ENCODE data around the gene ALDH3B2. TPM values are rescaled to one million over a fixed set of nuclear protein-coding genes. Genes with fewer than 3 reads are reported as not detected.

ALDH3B2 gene, protein sequence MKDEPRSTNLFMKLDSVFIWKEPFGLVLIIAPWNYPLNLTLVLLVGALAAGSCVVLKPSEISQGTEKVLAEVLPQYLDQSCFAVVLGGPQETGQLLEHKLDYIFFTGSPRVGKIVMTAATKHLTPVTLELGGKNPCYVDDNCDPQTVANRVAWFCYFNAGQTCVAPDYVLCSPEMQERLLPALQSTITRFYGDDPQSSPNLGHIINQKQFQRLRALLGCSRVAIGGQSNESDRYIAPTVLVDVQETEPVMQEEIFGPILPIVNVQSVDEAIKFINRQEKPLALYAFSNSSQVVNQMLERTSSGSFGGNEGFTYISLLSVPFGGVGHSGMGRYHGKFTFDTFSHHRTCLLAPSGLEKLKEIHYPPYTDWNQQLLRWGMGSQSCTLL
- total RNA-seq (2022; extraction: Qiagen RNA extraction; ENCODE audit: low read depth): not detected in 5 replicates

DNA sequence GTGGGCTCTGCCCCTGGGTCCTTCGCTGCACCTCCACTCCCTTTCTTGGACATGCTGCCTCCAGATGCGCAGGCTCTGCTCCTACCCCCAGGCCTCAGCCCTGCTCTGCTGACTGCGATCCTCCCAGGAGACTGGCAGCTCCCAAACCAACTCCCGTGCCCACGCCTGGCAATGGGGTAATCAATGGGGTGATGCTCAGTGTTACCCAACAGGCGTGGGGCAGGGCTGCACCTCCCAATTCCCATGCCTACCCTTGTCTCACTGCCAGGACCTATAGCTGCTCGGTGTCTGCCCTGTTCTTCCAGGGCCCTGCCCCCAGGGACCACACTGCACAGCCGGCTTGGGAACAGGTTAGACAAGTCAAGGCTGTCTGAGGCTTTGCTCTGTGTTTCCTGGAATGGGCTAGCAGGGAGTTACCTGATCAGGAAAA lies at the start of gene ALDH3B2:
Gene ALDH3B2, minus strand, starts transcription at position 182 of the 430 bp plus-strand sequence. CDS start 7,688 bp downstream, outside the sequence.

DNA sequence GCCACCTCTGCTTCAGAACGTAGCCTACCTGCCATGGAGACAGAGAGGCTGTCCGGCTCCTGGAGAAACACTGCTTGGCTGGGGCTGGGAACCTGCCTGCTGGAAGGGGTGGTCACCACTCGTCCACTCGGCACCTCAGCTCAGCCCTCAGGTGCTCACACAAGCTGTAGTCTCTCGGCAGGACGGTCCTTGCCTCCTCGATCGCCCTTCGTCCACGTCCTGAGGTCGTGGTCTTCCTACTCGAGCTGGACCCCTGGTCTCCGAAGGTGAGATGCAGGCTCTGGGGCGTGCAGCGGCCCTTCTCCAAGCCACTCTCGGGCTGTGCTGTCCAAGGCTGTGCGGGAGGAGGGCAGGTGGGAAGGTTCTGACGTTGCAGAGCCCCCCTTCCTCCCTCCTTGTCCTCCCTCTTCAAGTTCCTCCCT lies 35.0 kb downstream of the ALDH3B2 start, which contains the start of gene TBX10:
Gene TBX10, minus strand, starts transcription at position 326 of the 422 bp plus-strand sequence. Its CDS starts 291 bp downstream, at position 35.

DNA sequence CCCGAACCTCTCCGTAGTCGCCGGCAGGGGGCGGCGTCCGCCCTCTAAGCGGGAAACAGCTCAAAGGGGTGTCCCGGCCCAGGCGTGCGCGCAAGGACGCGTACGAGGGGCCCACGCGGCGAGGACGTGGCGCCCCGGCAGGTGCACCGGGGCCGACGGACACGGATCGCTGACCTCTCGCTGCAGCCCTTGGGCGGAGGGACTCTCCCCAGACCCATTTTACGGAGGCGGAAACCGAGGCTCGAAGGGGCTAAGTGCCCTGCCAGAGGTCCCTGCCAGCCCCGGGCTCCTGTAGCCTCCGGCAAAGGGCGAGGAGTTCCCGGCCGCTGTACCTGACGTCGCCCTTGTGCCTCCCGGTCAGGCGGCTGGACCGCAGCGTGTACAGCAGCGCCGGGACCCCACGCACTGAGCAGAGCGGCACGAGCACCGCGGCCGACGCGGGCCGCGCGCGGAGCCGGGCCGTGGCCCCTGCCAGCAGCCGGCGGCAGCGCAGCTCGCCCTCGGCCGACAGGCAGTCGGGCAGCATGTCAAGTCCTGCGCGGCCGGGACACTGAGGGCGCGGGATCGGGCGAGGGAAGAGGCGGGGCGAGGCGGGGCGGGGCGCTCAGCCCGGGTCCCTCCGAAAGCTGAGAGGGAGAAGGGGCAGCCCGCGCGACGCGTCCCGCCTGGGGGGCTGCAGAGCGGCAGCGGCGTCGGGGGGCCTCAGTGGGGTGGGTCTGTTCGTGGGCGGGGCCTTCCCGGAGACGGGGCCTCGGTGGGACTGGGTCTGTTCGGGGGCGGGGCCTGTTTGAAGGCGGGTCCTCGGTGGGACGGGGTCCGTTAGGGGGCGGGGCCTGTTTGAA lies 44.8 kb downstream of the ALDH3B2 start, which contains the start of gene NUDT8:
Gene NUDT8, minus strand, starts transcription at position 552 of the 842 bp plus-strand sequence. Its CDS starts 26 bp downstream, at position 526.

Other genes with a start within 250 kb of the ALDH3B2 start
- gene RPS6KB2, start 246.1 kb downstream of the ALDH3B2 start, total RNA-seq (2022; extraction: Qiagen RNA extraction; ENCODE audit: low read depth): 38.4 to 52.4 TPM (median 50.5 TPM) in 5 replicates
- gene PTPRCAP, start 236.9 kb downstream of the ALDH3B2 start, total RNA-seq (2022; extraction: Qiagen RNA extraction; ENCODE audit: low read depth): 0.20 to 0.50 TPM (median 0.36 TPM) in 4 of 5 replicates, not detected in the other
- 47.7 to 60.2 TPM (median 56.9 TPM) in 5 replicates for gene CORO1B, start 231.1 kb downstream of the ALDH3B2 start, total RNA-seq (2022; extraction: Qiagen RNA extraction; ENCODE audit: low read depth)
- gene GPR152, start 221.9 kb downstream of the ALDH3B2 start, total RNA-seq (2022; extraction: Qiagen RNA extraction; ENCODE audit: low read depth): not detected in 5 replicates
- gene CABP4, start 219.3 kb downstream of the ALDH3B2 start, total RNA-seq (2022; extraction: Qiagen RNA extraction; ENCODE audit: low read depth): not detected in 5 replicates
- gene TMEM134, start 205.4 kb downstream of the ALDH3B2 start, total RNA-seq (2022; extraction: Qiagen RNA extraction; ENCODE audit: low read depth): 42.5 to 61.2 TPM (median 52.1 TPM) in 5 replicates
- gene AIP, start 191.6 kb downstream of the ALDH3B2 start, total RNA-seq (2022; extraction: Qiagen RNA extraction; ENCODE audit: low read depth): 44.1 to 54.3 TPM (median 48.7 TPM) in 5 replicates
- gene PITPNM1, start 169.3 kb downstream of the ALDH3B2 start, total RNA-seq (2022; extraction: Qiagen RNA extraction; ENCODE audit: low read depth): 41.1 to 63.5 TPM (median 53.4 TPM) in 5 replicates
- gene CDK2AP2, start 166.5 kb downstream of the ALDH3B2 start, total RNA-seq (2022; extraction: Qiagen RNA extraction; ENCODE audit: low read depth): 70.1 to 119 TPM (median 105 TPM) in 5 replicates
- not detected in 5 replicates for gene CABP2, start 151.2 kb downstream of the ALDH3B2 start, total RNA-seq (2022; extraction: Qiagen RNA extraction; ENCODE audit: low read depth)
- gene GSTP1, start 90.8 kb downstream of the ALDH3B2 start, total RNA-seq (2022; extraction: Qiagen RNA extraction; ENCODE audit: low read depth): 1,398 to 1,764 TPM (median 1,658 TPM) in 5 replicates
- gene NDUFV1, start 67.7 kb downstream of the ALDH3B2 start, total RNA-seq (2022; extraction: Qiagen RNA extraction; ENCODE audit: low read depth): 138 to 149 TPM (median 148 TPM) in 5 replicates
- gene NUDT8, start 44.7 kb downstream of the ALDH3B2 start, total RNA-seq (2022; extraction: Qiagen RNA extraction; ENCODE audit: low read depth): 6.3 to 14.4 TPM (median 12.4 TPM) in 5 replicates
- not detected in 5 replicates for gene TBX10, start 34.9 kb downstream of the ALDH3B2 start, total RNA-seq (2022; extraction: Qiagen RNA extraction; ENCODE audit: low read depth)
- gene ACY3, start 23.9 kb downstream of the ALDH3B2 start, total RNA-seq (2022; extraction: Qiagen RNA extraction; ENCODE audit: low read depth): 1.3 to 2.1 TPM (median 1.3 TPM) in 5 replicates